ENCODE measurements around the gene LCE1F.

The LCE1F gene

GRCh38 chr1:152823294-152823693 lies 48.4 kb downstream of the LCE1F start:
- Histone ChIP-seq H2BK5ac (ENCODE audit: low read depth, low read length, poor library complexity) (no peak overlapping the region), H3K9ac (ENCODE audit: low read length) (no peak overlapping the region)
- no CpG with 5 or more reads among the region's 5 CpGs for whole genome bisulfite sequencing (ENCODE audit: extremely low coverage, insufficient coverage, insufficient read length)

GRCh38 chr1:152824964-152825363 lies 50.0 kb downstream of the LCE1F start:
- Histone ChIP-seq H3K79me1 (ENCODE audit: low read length) (no peaks in the 10 kb centered on the region), H3K4me3 (ENCODE audit: low read depth, low read length) (no peak overlapping the region), H3K4ac (ENCODE audit: low read depth, low read length) (no peak overlapping the region), H3K9ac (ENCODE audit: low read length) (no peak overlapping the region), H2BK12ac (ENCODE audit: low read length) (no peak overlapping the region), H3K9me3 (ENCODE audit: insufficient read depth, low read depth, low read length) (peaks cover 8% of the 10 kb centered on the region), H2BK5ac (ENCODE audit: low read depth, low read length, poor library complexity) (no peak overlapping the region), H3K18ac (ENCODE audit: low read length) (no peak overlapping the region), H4K91ac (ENCODE audit: low read depth, low read length) (no peak overlapping the region), H2AK5ac (ENCODE audit: low read length) (no peak overlapping the region), H3K23ac (ENCODE audit: low read length) (no peak overlapping the region), H3K79me2 (ENCODE audit: control insufficient read depth, insufficient read depth, low read length, poor library complexity) (no peaks in the 10 kb centered on the region), H4K12ac (ENCODE audit: low read depth, low read length) (no peak overlapping the region), H4K8ac (ENCODE audit: low read depth, low read length) (no peak overlapping the region), H3K27me3 (ENCODE audit: insufficient read depth, low read length) (no peaks in the 10 kb centered on the region), H3K14ac (ENCODE audit: low read length) (no peak overlapping the region), H3K4me1 (ENCODE audit: control insufficient read depth in 1 of 2, insufficient read depth in 2 of 2, low read length in 2 of 2) (no peaks in the 10 kb centered on the region), H3K27ac (ENCODE audit: low read depth, low read length) (no peak overlapping the region), H3K4me2 (ENCODE audit: low read length) (no peak overlapping the region), H3K36me3 (ENCODE audit: control insufficient read depth in 1 of 2, insufficient read depth in 2 of 2, low read length in 2 of 2) (no peaks in the 10 kb centered on the region), H2BK120ac (ENCODE audit: insufficient read depth, low read length, poor library complexity) (no peak overlapping the region), H2AFZ (ENCODE audit: insufficient read depth, low read length, poor library complexity) (no peak overlapping the region)
- no peak for DNase-seq

More at GRCh38 chr1:152823294-152823693, 48.4 kb downstream of the LCE1F start:
- H3K79me2 ChIP-seq (ENCODE audit: control insufficient read depth, insufficient read depth, low read length, poor library complexity): no peaks in the 10 kb centered on the region
- no peak overlapping the region for H4K8ac ChIP-seq (ENCODE audit: low read depth, low read length)
- no peak overlapping the region for H3K4me3 ChIP-seq (ENCODE audit: low read depth, low read length)
- H3K27me3 ChIP-seq (ENCODE audit: insufficient read depth, low read length): no peaks in the 10 kb centered on the region
- H3K4me2 ChIP-seq (ENCODE audit: low read length): no peak overlapping the region
- H3K27ac ChIP-seq (ENCODE audit: low read depth, low read length): no peak overlapping the region
- H2BK12ac ChIP-seq (ENCODE audit: low read length): no peak overlapping the region
- H4K12ac ChIP-seq (ENCODE audit: low read depth, low read length): no peak overlapping the region
- H3K23ac ChIP-seq (ENCODE audit: low read length): no peak overlapping the region
- H3K79me1 ChIP-seq (ENCODE audit: low read length): no peaks in the 10 kb centered on the region
- H3K14ac ChIP-seq (ENCODE audit: low read length): no peak overlapping the region
- no peak overlapping the region for H2AK5ac ChIP-seq (ENCODE audit: low read length)
- no peak overlapping the region for H4K91ac ChIP-seq (ENCODE audit: low read depth, low read length)
- peaks cover 13% of the 10 kb centered on the region for H3K9me3 ChIP-seq (ENCODE audit: insufficient read depth, low read depth, low read length)
- no peak overlapping the region for H2AFZ ChIP-seq (ENCODE audit: insufficient read depth, low read length, poor library complexity)
- no peak for DNase-seq
- H3K18ac ChIP-seq (ENCODE audit: low read length): no peak overlapping the region
- no peak overlapping the region for H3K4ac ChIP-seq (ENCODE audit: low read depth, low read length)
- no peaks in the 10 kb centered on the region for H3K36me3 ChIP-seq (ENCODE audit: control insufficient read depth in 1 of 2, insufficient read depth in 2 of 2, low read length in 2 of 2)
- no peak overlapping the region for H2BK120ac ChIP-seq (ENCODE audit: insufficient read depth, low read length, poor library complexity)
- no peaks in the 10 kb centered on the region for H3K4me1 ChIP-seq (ENCODE audit: control insufficient read depth in 1 of 2, insufficient read depth in 2 of 2, low read length in 2 of 2)

Measured in trophoblast cell (in vitro differentiated cells and primary cell).